ENCODE data around the gene STEAP2.
"Not testable (repeated sequence)": the region's sequence is repeated elsewhere in the genome, so short reads cannot be mapped to it uniquely, and the experiment has no call there.

STEAP2 gene

GRCh38 chr7:90248706-90249105 lies 37.2 kb downstream of the STEAP2 start:
- TF ChIP-seq, protein P1, sequence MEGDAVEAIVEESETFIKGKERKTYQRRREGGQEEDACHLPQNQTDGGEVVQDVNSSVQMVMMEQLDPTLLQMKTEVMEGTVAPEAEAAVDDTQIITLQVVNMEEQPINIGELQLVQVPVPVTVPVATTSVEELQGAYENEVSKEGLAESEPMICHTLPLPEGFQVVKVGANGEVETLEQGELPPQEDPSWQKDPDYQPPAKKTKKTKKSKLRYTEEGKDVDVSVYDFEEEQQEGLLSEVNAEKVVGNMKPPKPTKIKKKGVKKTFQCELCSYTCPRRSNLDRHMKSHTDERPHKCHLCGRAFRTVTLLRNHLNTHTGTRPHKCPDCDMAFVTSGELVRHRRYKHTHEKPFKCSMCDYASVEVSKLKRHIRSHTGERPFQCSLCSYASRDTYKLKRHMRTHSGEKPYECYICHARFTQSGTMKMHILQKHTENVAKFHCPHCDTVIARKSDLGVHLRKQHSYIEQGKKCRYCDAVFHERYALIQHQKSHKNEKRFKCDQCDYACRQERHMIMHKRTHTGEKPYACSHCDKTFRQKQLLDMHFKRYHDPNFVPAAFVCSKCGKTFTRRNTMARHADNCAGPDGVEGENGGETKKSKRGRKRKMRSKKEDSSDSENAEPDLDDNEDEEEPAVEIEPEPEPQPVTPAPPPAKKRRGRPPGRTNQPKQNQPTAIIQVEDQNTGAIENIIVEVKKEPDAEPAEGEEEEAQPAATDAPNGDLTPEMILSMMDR (IDR thresholded peaks at IDR 0.05; ENCODE audit: insufficient read depth, low read depth, low read length, missing control alignments) = no peak
- no peak for DNase-seq (ENCODE audit: low read depth)
- no peak overlapping the region for H3K4me3 ChIP-seq (ENCODE audit: low read depth, low read length)

- TF ChIP-seq, protein P1 (IDR thresholded peaks at IDR 0.05; ENCODE audit: insufficient read depth, low read depth, low read length, missing control alignments) = no peak
- no peak overlapping the region for H3K4me3 ChIP-seq (ENCODE audit: low read depth, low read length)
- DNase-seq (ENCODE audit: low read depth) = no peak
Measured at GRCh38 chr7:90250601-90251303, 39.2 kb downstream of the STEAP2 start.

GRCh38 chr7:90251304-90251635 lies 39.7 kb downstream of the STEAP2 start:
- DNase-seq (ENCODE audit: low read depth) = no peak
- no peak overlapping the region for H3K4me3 ChIP-seq (ENCODE audit: low read depth, low read length)
- TF ChIP-seq, protein P1 (IDR thresholded peaks at IDR 0.05; ENCODE audit: insufficient read depth, low read depth, low read length, missing control alignments) = no peak

DNA sequence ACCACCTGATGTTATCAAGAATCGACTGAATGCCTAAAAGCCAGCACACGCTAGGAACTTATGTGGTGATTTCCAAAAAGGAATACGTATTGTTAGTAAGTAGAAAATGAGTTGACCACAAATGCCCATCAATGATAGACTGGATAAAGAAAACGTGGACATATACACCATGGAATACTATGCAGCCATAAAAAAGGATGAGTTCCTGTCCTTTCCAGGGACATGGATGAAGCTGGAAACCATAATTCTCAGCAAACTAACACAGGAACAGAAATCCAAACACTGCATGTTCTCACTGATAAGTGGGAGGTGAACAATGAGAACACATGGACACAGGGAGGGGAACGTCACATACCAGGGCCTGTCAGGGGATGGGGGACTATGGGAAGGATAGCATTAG lies 44.5 kb downstream of the STEAP2 start:
- DNase-seq (ENCODE audit: low read depth) = not testable (repeated sequence)

GRCh38 chr7:90256778-90257177 lies 45.2 kb downstream of the STEAP2 start:
- DNase-seq (ENCODE audit: low read depth) = no peak
- no peak overlapping the region for H3K4me3 ChIP-seq (ENCODE audit: low read depth, low read length)
- TF ChIP-seq, protein P1 (IDR thresholded peaks at IDR 0.05; ENCODE audit: insufficient read depth, low read depth, low read length, missing control alignments) = no peak

More for the DNA sequence above, 44.5 kb downstream of the STEAP2 start:
- not testable (repeated sequence) for H3K4me3 ChIP-seq (ENCODE audit: low read depth, low read length)

DNA sequence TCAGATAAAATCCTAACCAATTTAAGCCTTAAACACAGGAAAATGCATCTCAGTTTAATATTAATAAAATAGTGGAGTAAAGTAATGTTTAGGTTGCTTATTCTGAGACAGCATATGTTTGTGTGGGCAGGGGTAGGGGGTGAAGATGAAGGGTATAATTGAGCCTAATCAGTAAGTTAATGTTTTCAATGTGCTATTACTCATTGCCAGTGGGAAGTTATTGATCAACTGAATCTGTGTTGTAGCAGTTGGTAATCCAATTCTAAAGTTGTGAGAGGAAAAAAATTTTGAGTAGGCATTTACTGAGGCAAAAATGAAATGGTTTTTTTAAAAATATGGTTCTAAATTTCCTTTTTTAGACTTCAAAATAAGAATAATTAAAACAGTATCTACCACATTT lies 49.9 kb downstream of the STEAP2 start:
- H3K4me3 ChIP-seq (ENCODE audit: low read depth, low read length) = no peak overlapping the region
- no peak for DNase-seq (ENCODE audit: low read depth)
- TF ChIP-seq, protein P1 (IDR thresholded peaks at IDR 0.05; ENCODE audit: insufficient read depth, low read depth, low read length, missing control alignments) = no peak

DNA sequence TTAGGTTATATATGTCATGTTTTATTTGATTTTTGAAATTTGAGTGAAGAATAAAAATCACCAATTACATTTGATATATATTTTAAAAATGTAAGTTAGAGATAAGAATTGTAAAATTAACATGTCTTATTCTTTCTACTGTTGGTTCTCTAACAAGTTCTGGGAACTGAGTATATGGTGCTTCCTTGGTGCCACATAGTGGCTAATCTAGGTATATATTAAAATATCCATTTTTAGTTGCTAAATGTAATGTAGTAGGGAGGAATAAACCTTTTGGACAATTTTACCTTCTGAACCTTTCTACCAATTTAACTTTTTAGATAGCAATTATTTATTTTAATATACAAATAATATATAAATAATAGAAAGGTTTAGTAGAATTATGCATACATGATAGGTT lies 50.9 kb downstream of the STEAP2 start:
- TF ChIP-seq, protein P1 (IDR thresholded peaks at IDR 0.05; ENCODE audit: insufficient read depth, low read depth, low read length, missing control alignments) = peak; percentile 8
- H3K4me3 ChIP-seq (ENCODE audit: low read depth, low read length) = no peak overlapping the region
- peak; percentile 17 for DNase-seq (ENCODE audit: low read depth)
